ENCODE results near the gene SGPP2. TPM values are rescaled to one million over a fixed set of nuclear protein-coding genes. Genes with fewer than 3 reads are reported as not detected.

The SGPP2 gene
- total RNA-seq, 2 experiments from 2014 or later = not detected

DNA sequence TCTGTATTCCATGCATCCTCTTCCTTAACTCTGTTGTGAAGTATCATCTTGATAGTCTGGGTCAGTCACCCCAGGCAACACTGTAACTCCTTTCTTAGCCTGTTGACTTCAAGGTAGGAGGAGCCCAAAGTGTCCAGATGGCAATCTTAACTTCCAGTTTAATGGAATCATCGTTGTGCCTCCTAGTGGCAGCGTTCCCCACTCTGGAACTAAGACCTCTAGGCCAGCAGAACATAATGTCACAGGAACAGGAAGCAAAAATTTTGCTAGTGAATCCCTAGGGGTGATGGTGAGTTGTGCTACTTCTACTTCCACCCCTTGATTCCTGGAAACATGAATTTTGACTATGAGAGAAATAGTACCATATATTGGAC, 11.7 kb downstream of the SGPP2 start:
- H2AFZ ChIP-seq (ENCODE audit: low read length) = no peak overlapping the region
- TF ChIP-seq EZH2phosphoT487 (IDR thresholded peaks at IDR 0.05; ENCODE audit: borderline replicate concordance, low read depth, low read length) = no peak
- TF ChIP-seq CTCF (conservative IDR thresholded peaks at IDR 0.05; ENCODE audit: low read length) = no peak
- ChIA-PET POLR2A (no interaction called here), CTCF (ENCODE audit: unreplicated experiment) (no interaction called here)
- no TSS peak for BruUV-seq (replicated peaks)
- H3K9me3 ChIP-seq (ENCODE audit: low read length) = no peaks in the 10 kb centered on the region
- H3K4me3 ChIP-seq (ENCODE audit: low read depth, low read length, poor library complexity, severe bottlenecking) = no peak overlapping the region
- no peak for DNase-seq (ENCODE audit: low spot score)
- H3K27ac ChIP-seq (ENCODE audit: low read depth, low read length, poor library complexity, severe bottlenecking) = no peak overlapping the region
- H3K9me2 ChIP-seq (ENCODE audit: insufficient read depth, low read length) = no peaks in the 10 kb centered on the region
- intact Hi-C loops (cut with micrococcal nuclease; ENCODE audit: unreplicated experiment) = no loop called here
- H3K4me2 ChIP-seq (ENCODE audit: low read length) = no peak overlapping the region
- no peaks in the 10 kb centered on the region for H3K36me3 ChIP-seq (ENCODE audit: insufficient read depth, low read length)
- no peaks in the 10 kb centered on the region for H3K79me2 ChIP-seq (ENCODE audit: insufficient read depth, low read depth, low read length)
- H4K20me1 ChIP-seq (ENCODE audit: insufficient read depth, low read length) = no peaks in the 10 kb centered on the region
- H3K4me1 ChIP-seq (ENCODE audit: insufficient read depth, low read length, poor library complexity, severe bottlenecking) = no peaks in the 10 kb centered on the region

DNA sequence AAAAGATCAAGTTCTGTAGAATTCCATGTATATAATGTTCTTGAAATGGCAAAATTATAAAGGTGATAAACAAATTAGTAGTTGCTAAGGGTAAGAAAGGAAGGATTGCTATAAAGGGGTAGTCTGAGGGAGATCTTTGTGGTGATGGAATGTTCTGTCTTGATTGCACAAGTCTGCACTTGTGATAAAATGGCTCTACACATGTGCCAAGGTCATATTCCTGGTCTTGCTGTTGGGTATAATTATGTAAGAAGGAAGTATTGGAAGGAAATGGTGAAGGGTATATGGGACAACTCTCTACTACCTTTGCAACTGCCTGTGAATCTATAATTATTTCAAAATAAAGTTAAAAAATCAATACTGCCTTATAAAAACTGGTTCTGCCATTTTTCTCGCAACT, 15.3 kb downstream of the SGPP2 start:
- no peak overlapping the region for H3K4me2 ChIP-seq (ENCODE audit: low read length)
- H3K27ac ChIP-seq (ENCODE audit: low read depth, low read length, poor library complexity, severe bottlenecking) = no peak overlapping the region
- no peak overlapping the region for H2AFZ ChIP-seq (ENCODE audit: low read length)
- BruUV-seq (replicated peaks) = no TSS peak
- intact Hi-C loops (cut with micrococcal nuclease; ENCODE audit: unreplicated experiment) = no loop called here
- H3K4me3 ChIP-seq (ENCODE audit: low read depth, low read length, poor library complexity, severe bottlenecking) = no peak overlapping the region
- no peaks in the 10 kb centered on the region for H3K79me2 ChIP-seq (ENCODE audit: insufficient read depth, low read depth, low read length)
- no peak for DNase-seq (ENCODE audit: low spot score)
- no peaks in the 10 kb centered on the region for H3K9me3 ChIP-seq (ENCODE audit: low read length)
- H4K20me1 ChIP-seq (ENCODE audit: insufficient read depth, low read length) = no peaks in the 10 kb centered on the region
- H3K36me3 ChIP-seq (ENCODE audit: insufficient read depth, low read length) = no peaks in the 10 kb centered on the region
- no peaks in the 10 kb centered on the region for H3K4me1 ChIP-seq (ENCODE audit: insufficient read depth, low read length, poor library complexity, severe bottlenecking)
- no peak for TF ChIP-seq CTCF (conservative IDR thresholded peaks at IDR 0.05; ENCODE audit: low read length)
- no peak for TF ChIP-seq EZH2phosphoT487 (IDR thresholded peaks at IDR 0.05; ENCODE audit: borderline replicate concordance, low read depth, low read length)
- ChIA-PET POLR2A (no interaction called here), CTCF (ENCODE audit: unreplicated experiment) (no interaction called here)
- H3K9me2 ChIP-seq (ENCODE audit: insufficient read depth, low read length) = no peaks in the 10 kb centered on the region

DNA sequence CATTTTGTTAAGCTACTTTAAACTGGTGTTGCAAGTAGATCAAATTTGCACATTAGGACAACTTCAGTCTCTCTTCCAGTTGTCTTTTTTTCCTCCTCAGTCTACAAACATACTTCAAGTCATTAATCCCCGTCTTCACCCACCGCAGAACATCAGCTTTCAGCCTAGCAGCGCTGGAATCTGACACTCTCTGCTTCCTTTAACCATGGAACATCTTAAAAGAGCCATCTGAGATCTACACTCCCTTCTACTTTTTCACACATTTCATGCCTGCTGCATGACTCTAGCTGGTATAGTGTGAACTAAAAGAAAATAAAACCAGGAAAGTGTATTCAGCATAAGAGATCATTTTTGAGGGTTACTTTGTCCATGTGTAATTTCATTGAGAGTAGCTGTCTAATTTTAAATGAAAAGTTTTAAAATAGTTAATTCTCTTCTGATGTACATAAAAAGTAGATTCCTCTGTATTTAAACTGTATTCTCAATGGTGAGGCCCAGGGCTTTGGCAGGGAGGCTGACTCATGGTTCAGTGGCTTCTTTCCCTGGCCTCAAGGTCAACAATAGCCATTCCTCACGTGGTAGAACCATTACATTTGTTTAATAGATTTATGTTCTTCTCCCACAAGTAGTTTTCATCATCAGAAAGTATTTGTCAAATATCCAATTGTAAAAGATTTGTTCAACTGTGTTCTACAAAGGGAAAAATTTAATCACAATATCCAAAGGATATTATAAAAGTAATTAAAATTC, 16.5 kb downstream of the SGPP2 start:
- CTCF ChIA-PET (ENCODE audit: unreplicated experiment) = no interaction called here
- Histone ChIP-seq H4K20me1 (ENCODE audit: insufficient read depth, low read length) (no peaks in the 10 kb centered on the region), H3K9me3 (ENCODE audit: low read length) (no peaks in the 10 kb centered on the region), H3K27ac (ENCODE audit: low read depth, low read length, poor library complexity, severe bottlenecking) (no peak overlapping the region), H3K4me2 (ENCODE audit: low read length) (no peak overlapping the region), H3K9me2 (ENCODE audit: insufficient read depth, low read length) (no peaks in the 10 kb centered on the region), H3K4me3 (ENCODE audit: low read depth, low read length, poor library complexity, severe bottlenecking) (no peak overlapping the region), H3K4me1 (ENCODE audit: insufficient read depth, low read length, poor library complexity, severe bottlenecking) (no peaks in the 10 kb centered on the region), H2AFZ (ENCODE audit: low read length) (no peak overlapping the region), H3K79me2 (ENCODE audit: insufficient read depth, low read depth, low read length) (no peaks in the 10 kb centered on the region), H3K36me3 (ENCODE audit: insufficient read depth, low read length) (no peaks in the 10 kb centered on the region)
- POLR2A ChIA-PET = no interaction called here
- DNase-seq (ENCODE audit: low spot score) = no peak
- intact Hi-C loops (cut with micrococcal nuclease; ENCODE audit: unreplicated experiment) = no loop called here
- no peak for TF ChIP-seq EZH2phosphoT487 (IDR thresholded peaks at IDR 0.05; ENCODE audit: borderline replicate concordance, low read depth, low read length)
- BruUV-seq (replicated peaks) = no TSS peak
